SK-N-MC (cell line): ENCODE measurements around the gene AHI1.

ENCODE experiments used
- DNase-seq: peaks from one replicate; pipeline ENCODE4 v3.0.0-alpha.2; 2011; ENCODE audit warnings: low read depth, low spot score
- H3K27ac ChIP-seq: fragments of 200-600 bp; sonication (generic); 2 replicates; pipeline ENCODE4 v1.5.1; 2016; ENCODE audit warnings: mixed run types
- H3K36me3 ChIP-seq: fragments of 200-600 bp; sonication (generic); 2 replicates; pipeline ENCODE4 v1.6.1; 2017; ENCODE audit warnings: antibody characterized with exemption, low read length, mixed read lengths; ENCODE audit not compliant: insufficient read depth
- H3K4me3 ChIP-seq: fragments of 200-600 bp; sonication (generic); 2 replicates; pipeline ENCODE4 v1.5.1; 2016
- H3K9ac ChIP-seq: fragments of 200-600 bp; sonication (generic); 2 replicates; pipeline ENCODE4 v1.8.0; 2017; ENCODE audit warnings: mixed run types, mixed read lengths; ENCODE audit not compliant: insufficient read length
- H3K9me3 ChIP-seq: fragments of 200-600 bp; sonication (generic); 2 replicates; pipeline ENCODE4 v1.6.1; 2017; ENCODE audit warnings: low read depth, mild to moderate bottlenecking, antibody characterized with exemption, low read length, moderate library complexity, mixed read lengths
- EZH2 ChIP-seq: fragments of 200-600 bp; sonication (generic); IDR thresholded peaks from one replicate; pipeline ENCODE4 v1.6.1; 2017; ENCODE audit warnings: antibody characterized with exemption
- FOXP2 ChIP-seq: optimal IDR thresholded peaks from 2 replicates; pipeline ENCODE3; 2011; ENCODE audit warnings: mild to moderate bottlenecking, moderate library complexity; ENCODE audit not compliant: insufficient read depth; ENCODE audit errors: extremely low read length, control extremely low read depth
- POLR2AphosphoS5 ChIP-seq: IDR thresholded peaks from 2 replicates; pipeline ENCODE4 v1.6.1; 2012; ENCODE audit warnings: mild to moderate bottlenecking, low read depth, low read length, borderline replicate concordance

AHI1 gene

GRCh38 chr6:135235716-135236115 is 261.8 kb downstream of the AHI1 start:
- no peaks in the 10 kb centered on the region for H3K9me3 ChIP-seq
- H3K9ac ChIP-seq, result peak overlapping the region; percentile 4
- DNase-seq, result no peak
- peak overlapping the region; percentile 6; the same call in 1 of the 2 replicates for H3K4me3 ChIP-seq
- H3K36me3 ChIP-seq, result no peaks in the 10 kb centered on the region
- TF ChIP-seq FOXP2, result no peak
- peak overlapping the region; percentile 56 for H3K27ac ChIP-seq

- no peak overlapping the region for H3K9ac ChIP-seq
- H3K9me3 ChIP-seq, result no peaks in the 10 kb centered on the region
- no peaks in the 10 kb centered on the region for H3K36me3 ChIP-seq
- TF ChIP-seq POLR2AphosphoS5 (no peak), FOXP2 (no peak), EZH2 (no peak)
- 0 out of 2 replicates have a peak overlapping the region, but pooled peaks have one; percentile 10 for H3K4me3 ChIP-seq
- H3K27ac ChIP-seq, result no peak overlapping the region
- DNase-seq, result no peak
These were observed 263.1 kb downstream of the AHI1 start for GRCh38 chr6:135234492-135234780.

DNA sequence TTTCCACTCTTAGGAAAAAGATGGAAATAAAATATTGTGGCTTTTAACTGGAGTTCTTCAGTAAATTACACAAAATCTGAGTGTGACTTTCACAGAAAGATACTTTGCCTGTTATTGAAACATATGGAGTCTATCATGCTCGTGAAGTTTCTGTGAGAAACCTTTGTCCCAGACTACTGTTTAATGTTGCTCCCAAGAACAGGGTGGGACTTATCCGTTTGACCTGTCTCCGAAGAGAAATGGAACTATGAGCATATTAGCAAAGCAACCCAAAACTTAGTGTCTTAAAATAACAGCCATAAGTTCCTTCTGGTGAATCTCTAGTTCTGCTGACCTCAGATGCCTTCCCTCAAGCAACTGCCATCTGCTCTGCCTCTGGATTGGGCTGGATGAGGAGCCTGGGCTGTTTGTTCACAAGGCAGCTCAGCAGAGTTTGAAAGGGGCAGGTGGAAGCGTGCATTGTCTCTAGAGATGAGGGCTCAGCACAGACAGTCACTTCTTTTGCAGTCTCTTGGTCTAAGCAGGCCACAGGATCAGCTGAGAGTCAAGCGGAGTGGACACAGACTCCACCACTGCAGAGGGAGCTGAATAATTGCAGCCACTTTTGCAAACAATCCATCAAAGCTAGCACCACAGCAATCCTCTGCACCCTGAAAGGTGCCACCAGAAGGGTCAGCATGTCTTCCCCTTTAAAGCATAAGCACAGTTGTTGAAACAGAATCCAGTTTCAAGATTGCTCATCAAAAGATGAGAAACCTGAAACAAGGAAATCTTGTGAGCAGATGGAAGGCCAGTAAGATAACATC is 263.7 kb downstream of the AHI1 start:
- TF ChIP-seq FOXP2 (no peak), POLR2AphosphoS5 (no peak), EZH2 (no peak)
- Histone ChIP-seq H3K9me3 (no peaks in the 10 kb centered on the region), H3K36me3 (no peaks in the 10 kb centered on the region), H3K4me3 (0 out of 2 replicates have a peak overlapping the region, but pooled peaks have one; percentile 10), H3K27ac (peak overlapping the region; percentile 44; the same call in 1 of the 2 replicates), H3K9ac (peak overlapping the region; percentile 4)
- DNase-seq, result no peak
